Activated naive CD8-positive, alpha-beta T cell treated with anti-CD3 and anti-CD28 coated beads, Interleukin-2, amount 10 ng/mL, durations not matched to agents 7 days and 5 days (primary cell): ENCODE data around the gene PPP1R37. TPM values are rescaled to one million over a fixed set of nuclear protein-coding genes. Genes with fewer than 3 reads are reported as not detected.
"Not testable (repeated sequence)": the region's sequence is repeated elsewhere in the genome, so short reads cannot be mapped to it uniquely, and the experiment has no call there.

Experiments used
- ATAC-seq: fragments of 150-1000 bp; cut with Tn5 transposase; one replicate; pipeline ENCODE4 v1.10.0; 2021; ENCODE audit warnings: low read depth, moderate library complexity
- POLR2A ChIA-PET: fragments of 350-600 bp; sonication (Branson Sonifier 250); formaldehyde crosslinking; loops from one replicate; lab custom pipeline; 2021; ENCODE audit warnings: antibody characterized with exemption; lab: Charles Lee
- DNase-seq: peaks from one replicate; pipeline ENCODE4 v3.0.0; 2021
- H3K27ac Mint-ChIP-seq: one replicate; pipeline ENCODE4 v1.8.0; 2022; ENCODE audit warnings: mild to moderate bottlenecking, mixed read lengths
- H3K27me3 Mint-ChIP-seq: one replicate; pipeline ENCODE4 v1.8.0; 2022; ENCODE audit warnings: mild to moderate bottlenecking, moderate library complexity, mixed read lengths
- H3K36me3 Mint-ChIP-seq: one replicate; pipeline ENCODE4 v1.8.0; 2021; ENCODE audit warnings: mild to moderate bottlenecking, mixed read lengths
- H3K4me1 Mint-ChIP-seq: one replicate; pipeline ENCODE4 v1.8.0; 2021; ENCODE audit warnings: mixed read lengths
- H3K4me3 Mint-ChIP-seq: one replicate; pipeline ENCODE4 v1.8.0; 2022; ENCODE audit warnings: mild to moderate bottlenecking, moderate library complexity, mixed read lengths
- H3K9me3 Mint-ChIP-seq: one replicate; pipeline ENCODE4 v1.8.0; 2021; ENCODE audit warnings: mixed read lengths
- total RNA-seq, 2 experiments: library from RNA; stranded (reverse); gene quantifications; one replicate each; pipeline ENCODE4 v1.2.3, GENCODE V29; 2021

Gene PPP1R37
- total RNA-seq, 2 experiments from 2014 or later = 29.5 to 31.9 TPM

GRCh38 chr19:45101806-45102205 is 8.8 kb downstream of the PPP1R37 start:
- H3K9me3 Mint-ChIP-seq = no peaks in the 10 kb centered on the region
- ATAC-seq (no peak), DNase-seq (no peak)
- peaks cover 44% of the 10 kb centered on the region for H3K4me1 Mint-ChIP-seq
- H3K27ac Mint-ChIP-seq = peak overlapping the region; percentile 30
- H3K27me3 Mint-ChIP-seq = no peaks in the 10 kb centered on the region
- H3K4me3 Mint-ChIP-seq = no peak overlapping the region
- POLR2A ChIA-PET = interaction anchor here (4.4 kb wide), 1 partner anchor 9 kb away, joined by 36 read pairs; the partner anchor contains the start of gene PPP1R37
- H3K36me3 Mint-ChIP-seq = no peaks in the 10 kb centered on the region

- no peaks in the 10 kb centered on the region for H3K9me3 Mint-ChIP-seq
- peak overlapping the region; percentile 77 for H3K27ac Mint-ChIP-seq
- H3K4me1 Mint-ChIP-seq = peaks cover 42% of the 10 kb centered on the region
- no peaks in the 10 kb centered on the region for H3K36me3 Mint-ChIP-seq
- no peaks in the 10 kb centered on the region for H3K27me3 Mint-ChIP-seq
- POLR2A ChIA-PET = interaction anchor here (0.6 to 4.4 kb wide), 7 partner anchors 10 to 62 kb away, joined by 3 to 36 read pairs (median 5); partner anchors contain the start of genes GEMIN7 and PPP1R37
- DNase-seq = no peak
- no peak for ATAC-seq
- no peak overlapping the region for H3K4me3 Mint-ChIP-seq
Measured at GRCh38 chr19:45102481-45102880, 9.5 kb downstream of the PPP1R37 start.

GRCh38 chr19:45103156-45103507 is 10.2 kb downstream of the PPP1R37 start:
- DNase-seq (peak; percentile 66), ATAC-seq (peak; percentile 92)
- H3K4me1 Mint-ChIP-seq = peaks cover 38% of the 10 kb centered on the region
- peak overlapping the region; percentile 70 for H3K4me3 Mint-ChIP-seq
- POLR2A ChIA-PET = interaction anchor here (0.6 to 4.4 kb wide), 10 partner anchors 10 to 61 kb away, joined by 3 to 36 read pairs (median 4); partner anchors contain the start of genes GEMIN7 and PPP1R37
- H3K9me3 Mint-ChIP-seq = no peaks in the 10 kb centered on the region
- H3K36me3 Mint-ChIP-seq = no peaks in the 10 kb centered on the region
- H3K27ac Mint-ChIP-seq = peak overlapping the region; percentile 77
- no peaks in the 10 kb centered on the region for H3K27me3 Mint-ChIP-seq

GRCh38 chr19:45103508-45104319 is 10.7 kb downstream of the PPP1R37 start:
- peak overlapping the region; percentile 84 for H3K27ac Mint-ChIP-seq
- POLR2A ChIA-PET = interaction anchor here (0.6 to 4.4 kb wide), 10 partner anchors 9 to 229 kb away, joined by 3 to 36 read pairs (median 4); partner anchors contain the start of genes GEMIN7 and PPP1R37
- H3K4me3 Mint-ChIP-seq = peak overlapping the region; percentile 70
- no peaks in the 10 kb centered on the region for H3K27me3 Mint-ChIP-seq
- peaks cover 34% of the 10 kb centered on the region for H3K4me1 Mint-ChIP-seq
- ATAC-seq = peak; percentile 35
- H3K36me3 Mint-ChIP-seq = no peaks in the 10 kb centered on the region
- no peaks in the 10 kb centered on the region for H3K9me3 Mint-ChIP-seq
- DNase-seq = no peak

GRCh38 chr19:45104658-45105349 is 11.8 kb downstream of the PPP1R37 start:
- ATAC-seq (no peak), DNase-seq (peak; percentile 42)
- Mint-ChIP-seq H3K27ac (peak overlapping the region; percentile 84), H3K4me3 (peak overlapping the region; percentile 68), H3K4me1 (peaks cover 31% of the 10 kb centered on the region), H3K9me3 (no peaks in the 10 kb centered on the region), H3K36me3 (no peaks in the 10 kb centered on the region), H3K27me3 (no peaks in the 10 kb centered on the region)
- POLR2A ChIA-PET = interaction anchor here (0.6 to 4.4 kb wide), 6 partner anchors 12 to 73 kb away, joined by 3 to 36 read pairs (median 4); partner anchors contain the start of genes BLOC1S3, PPP1R37 and TRAPPC6A

GRCh38 chr19:45106363-45106762 is 13.4 kb downstream of the PPP1R37 start:
- peaks cover 37% of the 10 kb centered on the region for H3K4me1 Mint-ChIP-seq

GRCh38 chr19:45107621-45108150 is 14.7 kb downstream of the PPP1R37 start:
- H3K36me3 Mint-ChIP-seq = no peaks in the 10 kb centered on the region
- no peak overlapping the region for H3K4me3 Mint-ChIP-seq
- no peaks in the 10 kb centered on the region for H3K27me3 Mint-ChIP-seq
- H3K9me3 Mint-ChIP-seq = no peaks in the 10 kb centered on the region
- H3K27ac Mint-ChIP-seq = no peak overlapping the region
- peaks cover 34% of the 10 kb centered on the region for H3K4me1 Mint-ChIP-seq
- POLR2A ChIA-PET = interaction anchor here (0.6 kb wide), 1 partner anchor 149 kb away, joined by 4 read pairs; no protein-coding TSS in a partner anchor
- ATAC-seq = no peak
- no peak for DNase-seq

More at GRCh38 chr19:45106363-45106762, 13.4 kb downstream of the PPP1R37 start:
- H3K9me3 Mint-ChIP-seq, POLR2A ChIA-PET, H3K27ac Mint-ChIP-seq, H3K27me3 Mint-ChIP-seq, DNase-seq, H3K36me3 Mint-ChIP-seq, ATAC-seq, H3K4me3 Mint-ChIP-seq: not testable (repeated sequence)

GRCh38 chr19:45110851-45111266 is 17.9 kb downstream of the PPP1R37 start:
- Mint-ChIP-seq H3K27ac (no peak overlapping the region), H3K4me1 (peaks cover 17% of the 10 kb centered on the region), H3K4me3 (no peak overlapping the region), H3K27me3 (no peaks in the 10 kb centered on the region), H3K9me3 (no peaks in the 10 kb centered on the region), H3K36me3 (peaks cover 2% of the 10 kb centered on the region)
- DNase-seq (no peak), ATAC-seq (no peak)
- POLR2A ChIA-PET = no interaction called here

- Mint-ChIP-seq H3K9me3 (no peaks in the 10 kb centered on the region), H3K4me1 (peaks cover 30% of the 10 kb centered on the region), H3K27me3 (no peaks in the 10 kb centered on the region), H3K27ac (no peak overlapping the region), H3K36me3 (peaks cover 2% of the 10 kb centered on the region), H3K4me3 (no peak overlapping the region)
- DNase-seq (no peak), ATAC-seq (no peak)
- POLR2A ChIA-PET = interaction anchor here (0.6 to 1.6 kb wide), 2 partner anchors 9 to 146 kb away, joined by 3 to 5 read pairs; no protein-coding TSS in a partner anchor
Measured at GRCh38 chr19:45112111-45112827, 19.3 kb downstream of the PPP1R37 start.

GRCh38 chr19:45113628-45114027 is 20.6 kb downstream of the PPP1R37 start:
- H3K9me3 Mint-ChIP-seq = no peaks in the 10 kb centered on the region
- POLR2A ChIA-PET = interaction anchor here (1.6 kb wide), 2 partner anchors 10 to 21 kb away, joined by 4 to 5 read pairs; no protein-coding TSS in a partner anchor
- H3K4me3 Mint-ChIP-seq = no peak overlapping the region
- H3K4me1 Mint-ChIP-seq = peaks cover 43% of the 10 kb centered on the region
- H3K27me3 Mint-ChIP-seq = no peaks in the 10 kb centered on the region
- no peak for ATAC-seq
- DNase-seq = no peak
- peaks cover 2% of the 10 kb centered on the region for H3K36me3 Mint-ChIP-seq
- no peak overlapping the region for H3K27ac Mint-ChIP-seq

- ATAC-seq (no peak), DNase-seq (no peak)
- Mint-ChIP-seq H3K4me3 (no peak overlapping the region), H3K36me3 (peaks cover 2% of the 10 kb centered on the region), H3K9me3 (no peaks in the 10 kb centered on the region), H3K27me3 (no peaks in the 10 kb centered on the region), H3K27ac (no peak overlapping the region), H3K4me1 (peaks cover 48% of the 10 kb centered on the region)
- POLR2A ChIA-PET = interaction anchor here (1.6 kb wide), 1 partner anchor 22 kb away, joined by 4 read pairs; no protein-coding TSS in a partner anchor
Measured at GRCh38 chr19:45114116-45114515, 21.1 kb downstream of the PPP1R37 start.

- Mint-ChIP-seq H3K9me3 (no peaks in the 10 kb centered on the region), H3K27ac (peak overlapping the region; percentile 84)
- ATAC-seq = no peak
Measured at GRCh38 chr19:45115809-45116615, 23.0 kb downstream of the PPP1R37 start.

More at GRCh38 chr19:45115809-45116615, 23.0 kb downstream of the PPP1R37 start:
- peaks cover 55% of the 10 kb centered on the region for H3K4me1 Mint-ChIP-seq
- H3K27me3 Mint-ChIP-seq = no peaks in the 10 kb centered on the region
- peak overlapping the region; percentile 61 for H3K4me3 Mint-ChIP-seq
- POLR2A ChIA-PET = interaction anchor here (3.4 kb wide), 1 partner anchor 13 kb away, joined by 21 read pairs; no protein-coding TSS in a partner anchor
- no peak for DNase-seq
- H3K36me3 Mint-ChIP-seq = peaks cover 8% of the 10 kb centered on the region
